Measurements from ENCODE around the gene P4HTM. TPM values are rescaled to one million over a fixed set of nuclear protein-coding genes. Genes with fewer than 3 reads are reported as not detected.

Gene P4HTM
- total RNA-seq, 1 experiment from 2014 or later, result 12.8 TPM

- DNase-seq (ENCODE audit: low spot score), result no peak
These were observed 35.2 kb downstream of the P4HTM start for GRCh38 chr3:49025005-49025792.

DNA sequence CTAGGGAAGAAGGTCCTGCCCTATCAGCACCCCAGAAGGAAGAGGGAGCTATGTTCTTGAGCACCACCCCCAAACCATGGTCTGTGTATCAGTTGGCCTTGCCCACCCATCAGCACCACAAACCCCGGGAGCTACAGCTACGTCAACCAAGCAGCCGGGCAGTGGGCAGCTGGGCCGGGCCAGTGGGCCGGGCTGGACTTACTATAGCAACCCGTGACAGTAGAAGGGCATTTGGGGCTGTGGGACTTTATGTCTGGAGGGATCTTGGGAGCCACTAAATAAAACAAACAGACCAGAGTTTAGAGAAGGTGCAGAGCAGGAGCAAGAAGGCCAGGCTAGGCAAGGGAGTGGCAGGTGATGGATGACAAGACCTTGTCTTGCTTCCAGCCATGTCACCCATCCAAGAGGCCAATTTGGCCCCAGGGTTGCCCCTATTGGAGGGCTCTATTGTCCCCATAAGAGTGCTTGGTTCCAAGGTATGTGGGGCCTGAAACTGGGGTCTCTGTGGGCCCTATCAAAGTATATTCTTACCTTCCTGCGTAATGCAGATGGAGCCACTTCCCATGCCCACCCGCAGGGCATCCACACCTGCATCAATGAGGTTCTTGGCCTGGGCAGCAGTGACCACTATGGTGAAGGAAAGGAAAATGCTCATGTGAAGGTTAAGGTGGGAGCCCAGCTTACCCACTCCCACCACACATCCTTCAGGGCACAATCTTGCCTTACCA, 35.9 kb downstream of the P4HTM start:
- DNase-seq (ENCODE audit: low spot score), result no peak

DNA sequence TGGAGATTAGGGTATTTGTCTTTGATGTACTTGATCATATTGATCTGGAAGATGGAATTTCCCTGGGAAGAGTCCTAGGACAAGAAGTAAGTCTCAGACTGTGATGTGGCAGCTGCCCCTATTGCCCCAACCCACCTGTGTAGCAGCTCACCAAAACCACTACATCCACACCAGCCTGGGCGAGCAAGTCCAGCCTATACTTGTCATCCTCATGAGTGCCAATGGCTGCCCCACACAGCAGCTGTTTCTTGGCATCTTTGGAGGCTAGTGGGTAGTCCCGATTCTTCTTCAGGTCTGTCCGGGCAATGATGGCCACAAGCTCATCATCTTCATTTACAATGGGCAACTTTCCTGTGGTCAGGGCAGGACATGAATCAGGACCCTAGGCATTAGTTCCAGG, 36.5 kb downstream of the P4HTM start:
- no peak for DNase-seq (ENCODE audit: low spot score)

DNA sequence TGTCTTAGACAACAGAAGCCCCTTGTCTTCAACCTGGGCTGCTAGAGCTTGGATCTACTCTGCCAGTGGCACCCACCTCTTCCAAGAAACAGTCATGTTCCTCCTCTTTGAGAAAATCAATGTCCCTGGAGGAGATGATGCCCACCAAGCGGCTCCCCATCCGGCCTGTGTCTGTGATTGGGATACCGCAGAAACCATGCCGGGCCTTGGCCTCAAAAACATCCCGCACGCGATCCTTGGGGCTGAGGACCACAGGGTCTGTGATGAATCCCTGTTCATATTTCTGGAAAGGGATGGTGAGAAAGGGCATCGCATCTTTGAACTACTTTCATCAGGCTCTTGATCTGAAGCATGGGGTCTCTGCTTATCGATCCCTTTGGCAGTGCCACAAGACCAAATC, 37.6 kb downstream of the P4HTM start:
- no peak for DNase-seq (ENCODE audit: low spot score)

GRCh38 chr3:49028298-49028672, 38.2 kb downstream of the P4HTM start:
- no peak for DNase-seq (ENCODE audit: low spot score)

- DNase-seq (ENCODE audit: low spot score), result peak; percentile 84
These were observed 38.9 kb downstream of the P4HTM start, which contains the start of gene IMPDH2 for GRCh38 chr3:49028673-49029562. Gene IMPDH2 (minus strand): TSS chr3:49029398. CDS start chr3:49029350, 48 bp downstream.

DNA sequence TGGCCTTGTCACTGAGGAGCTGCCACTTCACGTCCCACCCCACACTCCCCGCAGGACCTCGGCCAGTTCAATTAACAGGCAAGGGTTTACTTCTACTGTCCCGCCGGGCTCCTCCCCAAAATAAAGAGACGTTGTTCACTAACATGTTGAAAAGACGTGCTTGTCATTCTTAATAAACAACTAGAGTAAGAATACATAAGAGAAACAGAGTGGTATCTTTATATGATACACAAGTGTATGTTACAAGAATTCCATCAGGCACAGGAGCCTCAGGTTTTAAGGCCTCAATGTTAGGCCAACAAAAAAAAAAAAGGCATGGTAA, 39.5 kb downstream of the P4HTM start:
- no peak for DNase-seq (ENCODE audit: low spot score)

DNA sequence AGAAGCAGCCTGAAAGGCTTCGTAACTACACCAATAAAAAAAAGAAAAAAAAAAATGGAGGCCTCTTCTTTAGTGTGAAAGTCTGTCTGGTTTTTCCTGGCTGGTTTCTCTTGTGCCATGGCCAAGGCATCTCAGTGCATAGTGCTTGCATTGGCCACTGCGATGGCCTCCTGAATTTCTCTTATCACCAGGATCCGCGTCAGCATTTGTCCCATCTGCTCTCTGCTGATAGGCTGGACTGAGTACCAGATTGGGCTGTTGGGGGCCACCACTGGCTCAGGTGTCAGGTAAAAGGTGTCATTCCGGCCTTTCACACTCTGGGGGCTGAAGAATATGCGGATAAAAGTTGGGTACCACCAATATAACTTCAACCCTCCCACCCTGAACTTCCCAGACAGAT, 40.3 kb downstream of the P4HTM start:
- no peak for DNase-seq (ENCODE audit: low spot score)

GRCh38 chr3:49032646-49033304, 42.7 kb downstream of the P4HTM start:
- DNase-seq (ENCODE audit: low spot score), result no peak

DNA sequence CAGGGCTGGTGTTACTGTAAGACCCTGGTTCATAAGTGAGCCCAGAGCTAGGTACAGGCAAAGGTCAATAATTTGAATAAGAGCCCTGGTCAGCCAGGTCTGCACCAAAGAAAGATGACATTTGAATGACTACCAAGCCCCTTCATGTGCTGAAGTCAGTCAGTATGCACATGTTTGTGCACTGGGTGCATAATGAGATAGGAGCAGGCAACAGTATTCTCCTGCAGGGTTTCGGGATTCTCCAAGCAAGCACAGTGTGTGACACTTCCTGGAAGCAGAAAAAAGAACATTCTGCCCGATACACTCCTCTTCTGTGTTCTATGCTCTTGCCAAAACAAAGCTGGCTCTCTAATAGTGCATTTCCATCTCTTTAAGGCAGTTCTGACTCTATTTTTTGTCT, 44.6 kb downstream of the P4HTM start:
- DNase-seq (ENCODE audit: low spot score), result no peak

DNA sequence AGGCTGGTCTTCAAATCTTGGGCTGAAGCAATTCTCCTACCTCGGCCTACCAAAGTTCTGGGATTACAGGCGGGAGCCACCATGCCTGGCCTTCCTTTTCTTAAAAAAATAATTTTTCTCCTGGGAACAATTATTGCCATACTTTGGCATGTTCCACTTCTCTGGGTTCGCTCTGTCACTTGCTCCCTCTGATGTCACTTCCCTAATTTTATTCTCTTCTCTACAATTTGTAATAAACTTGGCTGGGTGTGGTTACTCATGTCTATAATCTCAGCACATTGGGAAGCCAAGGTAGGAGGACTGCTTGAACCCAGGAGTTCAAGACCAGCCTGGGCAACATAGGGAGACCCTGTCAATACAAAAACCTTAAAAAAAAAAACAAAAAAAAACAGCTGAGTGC, 45.2 kb downstream of the P4HTM start:
- DNase-seq (ENCODE audit: low spot score), result no peak

DNA sequence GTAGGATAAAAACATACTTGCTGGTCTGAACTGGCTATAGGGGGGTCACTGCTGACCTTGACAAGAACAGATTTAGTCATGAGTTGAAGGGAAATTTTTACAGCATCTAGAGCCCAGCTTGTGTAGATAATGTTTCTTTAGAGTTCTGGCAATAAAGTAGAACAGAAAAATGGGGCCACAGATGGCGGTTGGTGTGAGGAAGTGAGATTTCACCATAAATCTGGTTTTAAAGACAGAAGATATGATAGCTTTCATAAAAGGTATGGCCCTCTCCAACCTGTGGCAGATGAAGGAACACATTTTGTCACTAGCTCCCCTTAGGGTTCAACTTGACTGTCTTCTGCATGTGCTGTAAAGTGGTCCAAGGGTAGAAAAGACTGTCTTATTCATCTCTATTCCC, 63.5 kb downstream of the P4HTM start:
- no peak for DNase-seq (ENCODE audit: low spot score)

DNA sequence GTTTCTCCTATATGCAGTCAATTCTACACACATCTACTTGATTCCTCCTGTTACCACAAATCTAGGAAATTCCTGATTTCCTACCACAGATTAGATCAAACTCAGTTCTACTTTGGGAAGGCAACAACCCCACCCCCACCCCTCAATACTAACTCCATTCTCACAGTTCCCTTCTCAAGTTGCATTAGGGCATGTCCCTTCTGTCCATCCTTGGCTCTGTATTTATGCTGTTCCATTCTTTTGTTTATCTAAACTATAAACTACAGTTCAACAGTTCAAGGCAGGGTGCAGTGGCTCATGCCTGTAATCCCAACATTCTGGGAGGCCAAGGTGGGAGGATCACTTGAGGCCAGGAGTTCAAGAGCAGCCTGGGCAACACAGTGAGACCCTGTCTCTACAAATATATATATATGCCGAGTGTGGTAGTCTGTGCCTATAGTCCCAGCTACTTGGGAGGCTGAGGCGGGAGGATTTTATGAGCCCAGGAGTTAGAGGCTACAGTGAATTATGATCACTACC, 64.4 kb downstream of the P4HTM start:
- DNase-seq (ENCODE audit: low spot score), result no peak

Other genes with a start within 250 kb of the P4HTM start
- 10.0 and 10.2 TPM in 2 replicates for gene PRKAR2A, start 142.4 kb upstream of the P4HTM start, total RNA-seq (2014; rRNA removed; shearing (Covaris generic))
- 11.1 and 15.5 TPM in 2 replicates for gene SLC25A20, start 91.4 kb upstream of the P4HTM start, total RNA-seq (2014; rRNA removed; shearing (Covaris generic))
- gene ARIH2, start 71.4 kb upstream of the P4HTM start, total RNA-seq (2014; rRNA removed; shearing (Covaris generic)), result 62.7 and 82.2 TPM in 2 replicates
- gene WDR6, start 17.1 kb downstream of the P4HTM start, total RNA-seq (2014; rRNA removed; shearing (Covaris generic)), result 25.3 and 29.6 TPM in 2 replicates
- 31.4 and 44.1 TPM in 2 replicates for gene DALRD3, start 28.3 kb downstream of the P4HTM start, total RNA-seq (2014; rRNA removed; shearing (Covaris generic))
- gene NDUFAF3, start 31.9 kb downstream of the P4HTM start, total RNA-seq (2014; rRNA removed; shearing (Covaris generic)), result 80.9 and 87.8 TPM in 2 replicates
- 314 and 330 TPM in 2 replicates for gene IMPDH2, start 39.2 kb downstream of the P4HTM start, total RNA-seq (2014; rRNA removed; shearing (Covaris generic))
- 36.3 and 47.4 TPM in 2 replicates for gene QRICH1, start 103.8 kb downstream of the P4HTM start, total RNA-seq (2014; rRNA removed; shearing (Covaris generic))
- 139 and 150 TPM in 2 replicates for gene QARS1, start 114.5 kb downstream of the P4HTM start, total RNA-seq (2014; rRNA removed; shearing (Covaris generic))
- 18.4 and 18.5 TPM in 2 replicates for gene USP19, start 130.6 kb downstream of the P4HTM start, total RNA-seq (2014; rRNA removed; shearing (Covaris generic))
- 40.7 and 43.8 TPM in 2 replicates for gene LAMB2, start 142.8 kb downstream of the P4HTM start, total RNA-seq (2014; rRNA removed; shearing (Covaris generic))
- 24.1 and 25.4 TPM in 2 replicates for gene CCDC71, start 176.1 kb downstream of the P4HTM start, total RNA-seq (2014; rRNA removed; shearing (Covaris generic))
- gene KLHDC8B, start 181.4 kb downstream of the P4HTM start, total RNA-seq (2014; rRNA removed; shearing (Covaris generic)), result 2.0 and 2.5 TPM in 2 replicates

Measured in H4 (cell line).